A673 (cell line): Measurements from ENCODE around the gene PSME3IP1. TPM values are rescaled to one million over a fixed set of nuclear protein-coding genes. Genes with fewer than 3 reads are reported as not detected.
"Not testable (repeated sequence)": the region's sequence is repeated elsewhere in the genome, so short reads cannot be mapped to it uniquely, and the experiment has no call there.

Source experiments
- BruUV-seq: library from RNA; stranded (reverse); fragments of 400-500 nt; replicated peaks from 2 replicates; lab custom pipeline; 2021; lab: Mats Ljungman, UMichigan
- CTCF ChIA-PET: fragments of 300-600 bp; sonication (Branson Sonifier 250); formaldehyde crosslinking; loops from one replicate; lab custom pipeline; 2022; ENCODE audit warnings: antibody characterized with exemption; lab: Charles Lee
- POLR2A ChIA-PET: fragments of 300-600 bp; sonication (Branson Sonifier 250); formaldehyde crosslinking; loops from one replicate; lab custom pipeline; 2022; ENCODE audit warnings: antibody characterized with exemption; ENCODE audit not compliant: low non-redundant PET; lab: Charles Lee
- DNase-seq: peaks from one replicate; pipeline ENCODE4 v3.0.0-alpha.2; 2015; ENCODE audit warnings: low spot score
- H3K27ac ChIP-seq: fragments of 200-600 bp; sonication (generic); 2 replicates; pipeline ENCODE4 v1.5.1; 2016; ENCODE audit warnings: mixed run types, low read depth, mild to moderate bottlenecking, mixed read lengths, antibody characterized with exemption, low read length; ENCODE audit not compliant: poor library complexity, severe bottlenecking
- H3K27me3 ChIP-seq: fragments of 200-600 bp; sonication (generic); replicated peaks from 2 replicates; pipeline ENCODE4 v1.6.1; 2017; ENCODE audit warnings: mixed run types, low read depth, mild to moderate bottlenecking, mixed read lengths, antibody characterized with exemption, low read length; ENCODE audit not compliant: insufficient read depth, poor library complexity
- H3K36me3 ChIP-seq: fragments of 200-600 bp; sonication (generic); 2 replicates; pipeline ENCODE4 v1.6.1; 2016; ENCODE audit warnings: mixed run types, mild to moderate bottlenecking, mixed read lengths, antibody characterized with exemption, low read length; ENCODE audit not compliant: insufficient read depth, poor library complexity, severe bottlenecking
- H3K4me1 ChIP-seq: fragments of 200-600 bp; sonication (generic); 2 replicates; pipeline ENCODE4 v1.6.1; 2017; ENCODE audit warnings: mixed run types, mild to moderate bottlenecking, mixed read lengths, antibody characterized with exemption, low read length; ENCODE audit not compliant: insufficient read depth, poor library complexity, severe bottlenecking
- H3K4me3 ChIP-seq: fragments of 200-600 bp; sonication (generic); 2 replicates; pipeline ENCODE4 v1.5.1; 2016; ENCODE audit warnings: low read depth, mixed run types, mild to moderate bottlenecking, mixed read lengths, low read length; ENCODE audit not compliant: poor library complexity, severe bottlenecking
- H3K9me3 ChIP-seq: fragments of 200-600 bp; sonication (generic); 2 replicates; pipeline ENCODE4 v1.6.1; 2016; ENCODE audit warnings: mixed run types, low read depth, mild to moderate bottlenecking, mixed read lengths, antibody characterized with exemption, low read length; ENCODE audit not compliant: poor library complexity, severe bottlenecking
- EZH2 ChIP-seq: fragments of 200-600 bp; sonication (generic); IDR thresholded peaks from 2 replicates; pipeline ENCODE4 v1.6.1; 2017; ENCODE audit warnings: borderline replicate concordance, low read depth, mild to moderate bottlenecking, mixed read lengths, antibody characterized with exemption, low read length; ENCODE audit not compliant: poor library complexity, severe bottlenecking
- intact Hi-C: fragments of 100-400 bp; cut with micrococcal nuclease; formaldehyde crosslinking; loops from one replicate; pipeline ENCODE4 v1.10.0; 2022; ENCODE audit not compliant: unreplicated experiment
- total RNA-seq: library from RNA; stranded (reverse); gene quantifications from 2 replicates; pipeline ENCODE4 v1.2.3, GENCODE V29; 2021
- TF ChIP-seq, protein P1 (sequence below): fragments of 300-800, 200-600 bp; sonication (generic); conservative IDR thresholded peaks from 2 replicates; pipeline ENCODE4 v1.5.1; 2017; ENCODE audit warnings: low read depth, mild to moderate bottlenecking, antibody characterized with exemption, low read length, moderate library complexity, mixed read lengths

PSME3IP1 gene
- total RNA-seq, 1 experiment from 2014 or later = 128 TPM

DNA sequence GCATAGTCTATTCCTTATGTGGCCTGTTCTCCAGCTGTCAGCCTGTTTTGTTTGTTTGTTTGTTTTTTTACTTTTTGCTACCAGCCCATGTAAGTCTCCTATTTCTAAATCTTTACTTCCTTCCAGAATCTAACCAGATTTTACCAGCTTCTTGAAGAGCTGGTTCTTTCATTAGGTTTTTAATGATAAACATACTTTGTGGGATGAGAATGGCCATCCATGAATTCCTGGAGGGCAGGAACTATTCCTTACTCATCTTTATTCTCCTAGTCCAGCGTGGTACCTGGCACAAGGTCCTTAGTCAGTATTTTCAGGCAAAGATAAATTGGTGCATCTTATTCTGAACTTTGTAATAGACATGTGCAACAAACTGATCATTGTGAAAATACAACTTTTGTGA is 17.6 kb upstream of the PSME3IP1 start:
- BruUV-seq = no TSS peak
- intact Hi-C loops = no loop called here
- Histone ChIP-seq H3K36me3 (peaks cover 37% of the 10 kb centered on the region), H3K27ac (no peak overlapping the region), H3K4me1 (no peaks in the 10 kb centered on the region), H3K9me3 (no peaks in the 10 kb centered on the region), H3K27me3 (no peaks in the 10 kb centered on the region), H3K4me3 (no peak overlapping the region)
- POLR2A ChIA-PET = no interaction called here
- CTCF ChIA-PET = no interaction called here
- DNase-seq = no peak
- TF ChIP-seq, protein P1, sequence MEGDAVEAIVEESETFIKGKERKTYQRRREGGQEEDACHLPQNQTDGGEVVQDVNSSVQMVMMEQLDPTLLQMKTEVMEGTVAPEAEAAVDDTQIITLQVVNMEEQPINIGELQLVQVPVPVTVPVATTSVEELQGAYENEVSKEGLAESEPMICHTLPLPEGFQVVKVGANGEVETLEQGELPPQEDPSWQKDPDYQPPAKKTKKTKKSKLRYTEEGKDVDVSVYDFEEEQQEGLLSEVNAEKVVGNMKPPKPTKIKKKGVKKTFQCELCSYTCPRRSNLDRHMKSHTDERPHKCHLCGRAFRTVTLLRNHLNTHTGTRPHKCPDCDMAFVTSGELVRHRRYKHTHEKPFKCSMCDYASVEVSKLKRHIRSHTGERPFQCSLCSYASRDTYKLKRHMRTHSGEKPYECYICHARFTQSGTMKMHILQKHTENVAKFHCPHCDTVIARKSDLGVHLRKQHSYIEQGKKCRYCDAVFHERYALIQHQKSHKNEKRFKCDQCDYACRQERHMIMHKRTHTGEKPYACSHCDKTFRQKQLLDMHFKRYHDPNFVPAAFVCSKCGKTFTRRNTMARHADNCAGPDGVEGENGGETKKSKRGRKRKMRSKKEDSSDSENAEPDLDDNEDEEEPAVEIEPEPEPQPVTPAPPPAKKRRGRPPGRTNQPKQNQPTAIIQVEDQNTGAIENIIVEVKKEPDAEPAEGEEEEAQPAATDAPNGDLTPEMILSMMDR = no peak
- no peak for TF ChIP-seq EZH2

DNA sequence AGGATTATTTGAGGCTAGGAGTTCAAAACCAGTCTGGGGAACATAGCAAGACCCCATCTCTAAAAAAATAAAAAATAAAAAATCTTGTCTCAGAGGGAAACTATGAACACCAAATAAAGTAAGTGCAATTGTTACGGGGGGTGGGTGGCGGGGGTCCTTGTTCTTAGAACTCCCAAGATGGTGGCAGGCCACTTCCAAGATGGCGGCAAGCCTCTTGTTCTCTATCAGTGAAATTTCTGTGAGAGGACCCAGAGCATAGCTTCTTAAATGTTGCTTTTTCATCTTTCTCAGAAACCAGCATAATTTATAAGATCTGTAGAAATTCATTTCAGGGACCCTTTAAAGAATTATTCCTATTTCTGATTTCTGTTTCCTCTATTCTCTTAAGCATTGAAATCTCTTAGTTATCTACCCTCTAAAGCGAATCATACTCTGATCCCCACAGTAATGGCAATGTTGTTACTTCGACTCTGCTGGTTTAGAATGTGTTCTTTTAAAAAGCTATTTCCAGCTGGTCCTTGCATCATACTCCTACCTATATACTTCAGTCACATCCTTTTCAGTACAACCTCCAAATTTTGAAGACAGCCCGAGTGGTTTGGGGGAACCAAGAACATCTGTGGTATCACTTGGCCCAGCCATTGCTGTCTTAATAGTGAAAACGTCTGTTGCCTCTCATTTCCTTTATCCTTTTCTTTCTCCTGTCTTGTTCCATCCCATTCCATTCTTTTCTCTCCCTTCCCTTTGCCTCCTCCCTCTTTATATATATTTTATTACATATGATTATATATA is 16.5 kb upstream of the PSME3IP1 start:
- TF ChIP-seq EZH2 = no peak
- TF ChIP-seq, protein P1 = no peak
- CTCF ChIA-PET = no interaction called here
- no peaks in the 10 kb centered on the region for H3K9me3 ChIP-seq
- intact Hi-C loops = no loop called here
- BruUV-seq = no TSS peak
- no peak overlapping the region for H3K4me3 ChIP-seq
- POLR2A ChIA-PET = no interaction called here
- no peak for DNase-seq
- H3K27me3 ChIP-seq = no peaks in the 10 kb centered on the region
- H3K27ac ChIP-seq = no peak overlapping the region
- no peaks in the 10 kb centered on the region for H3K4me1 ChIP-seq
- H3K36me3 ChIP-seq = peaks cover 32% of the 10 kb centered on the region

DNA sequence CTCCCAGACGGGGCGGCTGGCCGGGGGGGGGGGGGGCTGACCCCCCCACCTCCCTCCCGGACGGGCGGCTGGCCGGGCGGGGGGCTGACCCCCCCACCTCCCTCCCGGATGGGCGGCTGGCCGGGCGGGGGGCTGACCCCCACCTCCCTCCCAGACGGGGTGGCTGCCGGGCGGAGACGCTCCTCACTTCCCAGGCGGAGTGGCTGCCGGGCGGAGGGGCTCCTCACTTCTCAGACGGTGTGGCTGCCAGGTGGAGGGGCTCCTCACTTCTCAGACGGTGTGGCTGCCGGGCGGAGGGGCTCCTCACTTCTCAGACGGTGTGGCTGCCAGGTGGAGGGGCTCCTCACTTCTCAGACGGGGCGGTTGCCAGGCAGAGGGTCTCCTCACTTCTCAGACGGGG is 15.1 kb upstream of the PSME3IP1 start:
- H3K27ac ChIP-seq, H3K9me3 ChIP-seq, H3K4me3 ChIP-seq, POLR2A ChIA-PET, intact Hi-C loops, H3K4me1 ChIP-seq, CTCF ChIA-PET, BruUV-seq, H3K27me3 ChIP-seq, DNase-seq: not testable (repeated sequence)
- peaks cover 18% of the 10 kb centered on the region for H3K36me3 ChIP-seq

GRCh38 chr16:57200321-57200720 is 14.5 kb upstream of the PSME3IP1 start:
- H3K27me3 ChIP-seq, intact Hi-C loops, POLR2A ChIA-PET, H3K9me3 ChIP-seq, H3K4me1 ChIP-seq, BruUV-seq, DNase-seq, CTCF ChIA-PET, H3K4me3 ChIP-seq, H3K27ac ChIP-seq: not testable (repeated sequence)
- H3K36me3 ChIP-seq = peaks cover 12% of the 10 kb centered on the region
